CD4-positive, alpha-beta T cell (primary cell): ENCODE measurements around the gene NISCH. TPM values are rescaled to one million over a fixed set of nuclear protein-coding genes. Genes with fewer than 3 reads are reported as not detected.

Source experiments
- ATAC-seq: fragments of 200-7000 bp; cut with Tn5 transposase; one replicate; pipeline ENCODE4 v1.10.0; 2022; ENCODE audit warnings: mild to moderate bottlenecking; ENCODE audit not compliant: poor library complexity
- CTCF ChIA-PET: fragments of 350-600 bp; sonication (Branson Sonifier 250); formaldehyde crosslinking; loops from one replicate; lab custom pipeline; 2021; ENCODE audit warnings: antibody characterized with exemption, inconsistent platforms; lab: Charles Lee
- POLR2A ChIA-PET: fragments of 350-600 bp; sonication (Branson Sonifier 250); formaldehyde crosslinking; loops from one replicate; lab custom pipeline; 2021; ENCODE audit warnings: antibody characterized with exemption, inconsistent platforms; lab: Charles Lee
- DNase-seq, 14 experiments: peaks; one replicate each; pipeline ENCODE4 v3.0.0-alpha.2; 2013 to 2020; ENCODE audit warnings: mixed read lengths in 2 of 14
- H3K27ac ChIP-seq, 2 donors: one replicate each; pipeline versions ENCODE4 v1.5.1 to v1.7.0; 2013; ENCODE audit warnings: low read length in 2 of 2, low read depth in 1 of 2, mild to moderate bottlenecking in 1 of 2
- H3K27me3 ChIP-seq, 2 experiments: 1 replicate in 1 of 2; 2 replicates in 1 of 2; pipeline versions ENCODE4 v1.6.1 to v1.7.0; 2013; ENCODE audit warnings: low read length in 2 of 2, control low read depth in 1 of 2, mild to moderate bottlenecking in 1 of 2, moderate library complexity in 1 of 2; ENCODE audit not compliant: insufficient read depth in 2 of 2, control insufficient read depth in 1 of 2
- H3K36me3 ChIP-seq: one replicate; pipeline ENCODE4 v1.6.1; 2013; ENCODE audit warnings: low read length, control low read depth; ENCODE audit not compliant: insufficient read depth
- H3K4me1 ChIP-seq: one replicate; pipeline ENCODE4 v1.6.1; 2013; ENCODE audit warnings: low read length, control low read depth; ENCODE audit not compliant: insufficient read depth
- H3K4me3 ChIP-seq: one replicate; pipeline ENCODE4 v1.5.1; 2013; ENCODE audit warnings: mild to moderate bottlenecking, low read length, moderate library complexity
- H3K9me3 ChIP-seq, 2 experiments: 1 replicate in 1 of 2; 2 replicates in 1 of 2; pipeline versions ENCODE4 v1.6.1 to v1.7.0; 2013; ENCODE audit warnings: low read length in 2 of 2, mild to moderate bottlenecking in 2 of 2, control low read depth in 1 of 2, moderate library complexity in 1 of 2; ENCODE audit not compliant: control insufficient read depth in 1 of 2, insufficient read depth in 1 of 2
- H3K27ac Mint-ChIP-seq: one replicate; pipeline ENCODE4 v1.8.0; 2020; ENCODE audit warnings: mixed read lengths
- H3K27me3 Mint-ChIP-seq: one replicate; pipeline ENCODE4 v1.8.0; 2021; ENCODE audit warnings: mixed read lengths
- H3K36me3 Mint-ChIP-seq: one replicate; pipeline ENCODE4 v1.8.0; 2021; ENCODE audit warnings: low read depth, mixed read lengths
- H3K4me1 Mint-ChIP-seq: one replicate; pipeline ENCODE4 v1.8.0; 2021; ENCODE audit warnings: low read depth, mixed read lengths
- H3K4me3 Mint-ChIP-seq: one replicate; pipeline ENCODE4 v1.8.0; 2020; ENCODE audit warnings: mild to moderate bottlenecking, mixed read lengths
- H3K9me3 Mint-ChIP-seq: one replicate; pipeline ENCODE4 v1.8.0; 2020; ENCODE audit warnings: mixed read lengths
- CTCF ChIP-seq: fragments of 200-600 bp; IDR thresholded peaks from one replicate; pipeline ENCODE4 v1.8.0; 2022; ENCODE audit warnings: antibody characterized with exemption, mild to moderate bottlenecking
- intact Hi-C, 2 experiments: fragments of 100-400 bp; cut with DNase I in 1 of 2; cut with micrococcal nuclease in 1 of 2; formaldehyde crosslinking; loops; one replicate each; pipeline versions ENCODE4 v1.15.1 to v1.9.0; 2023 to 2025; cut with DNase I, micrococcal nuclease
- total RNA-seq, 174 experiments: library from RNA in 2 of 174; stranded (reverse) in 2 of 174; gene quantifications; one replicate each; pipeline ENCODE4 v1.2.3 and lab custom pipeline; 2021 to 2026

NISCH gene
- total RNA-seq, 2 experiments from 2014 or later: 160 to 163 TPM

GRCh38 chr3:52434491-52435115 lies 20.8 kb upstream of the NISCH start:
- no peaks in the 10 kb centered on the region for H3K9me3 Mint-ChIP-seq
- CTCF ChIA-PET: no interaction called here
- no peak overlapping the region for H3K4me3 ChIP-seq

GRCh38 chr3:52435246-52436101 lies 19.9 kb upstream of the NISCH start:
- intact Hi-C loops: no loop called here
- H3K27ac Mint-ChIP-seq: no peak overlapping the region
- Histone ChIP-seq H3K27ac (no peak overlapping the region), H3K9me3 (no peaks in the 10 kb centered on the region), H3K4me3 (no peak overlapping the region), H3K36me3 (no peaks in the 10 kb centered on the region), H3K4me1 (peaks cover 8% of the 10 kb centered on the region), H3K27me3 (no peaks in the 10 kb centered on the region)
- H3K4me3 Mint-ChIP-seq: no peak overlapping the region
- no peaks in the 10 kb centered on the region for H3K4me1 Mint-ChIP-seq
- no peak for TF ChIP-seq CTCF
- no peak for DNase-seq
- H3K27me3 Mint-ChIP-seq: no peaks in the 10 kb centered on the region
- H3K36me3 Mint-ChIP-seq: no peaks in the 10 kb centered on the region
- ChIA-PET CTCF (no interaction called here), POLR2A (no interaction called here)
- H3K9me3 Mint-ChIP-seq: no peaks in the 10 kb centered on the region
- ATAC-seq: no peak

More at GRCh38 chr3:52434491-52435115, 20.8 kb upstream of the NISCH start:
- ATAC-seq (no peak), DNase-seq (no peak)
- no peak for TF ChIP-seq CTCF
- intact Hi-C loops: no loop called here
- no peak overlapping the region for H3K27ac ChIP-seq
- no peaks in the 10 kb centered on the region for H3K4me1 Mint-ChIP-seq
- no peaks in the 10 kb centered on the region for H3K27me3 ChIP-seq
- H3K36me3 ChIP-seq: no peaks in the 10 kb centered on the region
- no peaks in the 10 kb centered on the region for H3K9me3 ChIP-seq
- no peak overlapping the region for H3K27ac Mint-ChIP-seq
- POLR2A ChIA-PET: interaction anchor here (1.0 kb wide), 1 partner anchor 10 kb away, joined by 3 read pairs; no protein-coding TSS in a partner anchor
- H3K4me3 Mint-ChIP-seq: no peak overlapping the region
- no peaks in the 10 kb centered on the region for H3K36me3 Mint-ChIP-seq
- no peaks in the 10 kb centered on the region for H3K27me3 Mint-ChIP-seq
- peaks cover 8% of the 10 kb centered on the region for H3K4me1 ChIP-seq

GRCh38 chr3:52436500-52437149 lies 18.8 kb upstream of the NISCH start:
- no peaks in the 10 kb centered on the region for H3K4me1 Mint-ChIP-seq
- Histone ChIP-seq H3K27ac (no peak overlapping the region), H3K27me3 (no peaks in the 10 kb centered on the region), H3K9me3 (no peaks in the 10 kb centered on the region), H3K36me3 (no peaks in the 10 kb centered on the region), H3K4me1 (peaks cover 8% of the 10 kb centered on the region), H3K4me3 (no peak overlapping the region)
- intact Hi-C loops: no loop called here
- POLR2A ChIA-PET: no interaction called here
- ATAC-seq (no peak), DNase-seq (no peak)
- CTCF ChIA-PET: interaction anchor here (0.6 kb wide), 1 partner anchor 24 kb away, joined by 3 read pairs; no protein-coding TSS in a partner anchor
- no peaks in the 10 kb centered on the region for H3K36me3 Mint-ChIP-seq
- H3K4me3 Mint-ChIP-seq: no peak overlapping the region
- H3K27ac Mint-ChIP-seq: no peak overlapping the region
- no peaks in the 10 kb centered on the region for H3K27me3 Mint-ChIP-seq
- H3K9me3 Mint-ChIP-seq: no peaks in the 10 kb centered on the region
- no peak for TF ChIP-seq CTCF
